SU-DHL-6 (cell line): Measurements from ENCODE around the gene BEX4.

Experiments used
- H2AFZ ChIP-seq: fragments of 200-600 bp; sonication (generic); 2 replicates; pipeline ENCODE4 v1.6.1; 2014; ENCODE audit warnings: low read depth, mild to moderate bottlenecking, moderate library complexity, mixed read lengths, antibody characterized with exemption, low read length; ENCODE audit not compliant: severe bottlenecking
- H3F3A ChIP-seq: fragments of 200-600 bp; shearing (Covaris generic); 2 replicates; pipeline ENCODE4 v1.6.0; 2016; ENCODE audit warnings: antibody characterized with exemption, mild to moderate bottlenecking; ENCODE audit not compliant: insufficient read depth
- H3K27ac ChIP-seq: fragments of 200-600 bp; sonication (generic); 2 replicates; pipeline ENCODE4 v1.5.1; 2016; ENCODE audit warnings: low read depth, mild to moderate bottlenecking, low read length, moderate library complexity, mixed read lengths
- H3K27me3 ChIP-seq: fragments of 200-600 bp; sonication (generic), shearing (Covaris generic); 2 replicates; pipeline ENCODE4 v1.6.0; 2014; ENCODE audit warnings: mild to moderate bottlenecking, low read length
- H3K36me3 ChIP-seq: fragments of 200-600 bp; sonication (generic); 2 replicates; pipeline ENCODE4 v1.6.1; 2014; ENCODE audit warnings: mild to moderate bottlenecking, low read length, mixed read lengths
- H3K4me2 ChIP-seq: fragments of 300-600, 200-600 bp; shearing (Covaris generic), sonication (generic); 2 replicates; pipeline ENCODE4 v1.6.0; 2014; ENCODE audit warnings: low read length, low read depth, mild to moderate bottlenecking; ENCODE audit not compliant: poor library complexity, severe bottlenecking
- H3K4me3 ChIP-seq: fragments of 200-600 bp; sonication (generic); 2 replicates; pipeline ENCODE4 v1.5.1; 2014; ENCODE audit warnings: antibody characterized with exemption, low read length, mild to moderate bottlenecking, mixed read lengths; ENCODE audit not compliant: insufficient read depth, poor library complexity, severe bottlenecking
- H3K79me2 ChIP-seq: fragments of 200-600 bp; sonication (generic); 2 replicates; pipeline ENCODE4 v1.6.1; 2014; ENCODE audit warnings: mild to moderate bottlenecking, low read length, moderate library complexity; ENCODE audit not compliant: insufficient read depth
- H3K9ac ChIP-seq: fragments of 200-600 bp; sonication (generic); 2 replicates; pipeline ENCODE4 v1.7.0; 2014; ENCODE audit warnings: mild to moderate bottlenecking, low read length
- H3K9me2 ChIP-seq: fragments of 200-600 bp; sonication (generic); replicated peaks from 2 replicates; pipeline ENCODE4 v1.6.1; 2014; ENCODE audit warnings: low read length; ENCODE audit not compliant: insufficient read depth
- H3K9me3 ChIP-seq: fragments of 200-600 bp; sonication (generic); 2 replicates; pipeline ENCODE4 v1.6.1; 2014; ENCODE audit warnings: low read length, mixed read lengths; ENCODE audit not compliant: insufficient read depth
- H4K20me1 ChIP-seq: fragments of 200-600 bp; sonication (generic); 2 replicates; pipeline ENCODE4 v1.6.1; 2014; ENCODE audit warnings: low read depth, mild to moderate bottlenecking, antibody characterized with exemption, low read length, moderate library complexity, mixed read lengths
- CTCF ChIP-seq: fragments of 200-600 bp; sonication (generic); IDR thresholded peaks from one replicate; pipeline ENCODE4 v1.5.1; 2017; ENCODE audit warnings: antibody characterized with exemption, mild to moderate bottlenecking, low read length, moderate library complexity; ENCODE audit not compliant: insufficient read depth, poor library complexity, severe bottlenecking
- EZH2phosphoT487 ChIP-seq: fragments of 200-600 bp; sonication (generic), shearing (Covaris generic); conservative IDR thresholded peaks from 2 replicates; pipeline ENCODE4 v1.6.1; 2018; ENCODE audit warnings: mild to moderate bottlenecking, antibody characterized with exemption, low read length, moderate library complexity, mixed read lengths

The BEX4 gene

GRCh38 chrX:103175944-103176753, 38.8 kb upstream of the BEX4 start:
- H3K27me3 ChIP-seq: no peaks in the 10 kb centered on the region
- H3K9me3 ChIP-seq: no peaks in the 10 kb centered on the region
- H3K9me2 ChIP-seq: no peaks in the 10 kb centered on the region
- no peaks in the 10 kb centered on the region for H3K79me2 ChIP-seq
- H3F3A ChIP-seq: no peaks in the 10 kb centered on the region
- H4K20me1 ChIP-seq: no peaks in the 10 kb centered on the region
- TF ChIP-seq CTCF: peak; percentile 49
- TF ChIP-seq EZH2phosphoT487: no peak
- no peak overlapping the region for H3K27ac ChIP-seq
- H2AFZ ChIP-seq: no peak overlapping the region
- H3K9ac ChIP-seq: no peak overlapping the region
- H3K4me3 ChIP-seq: no peak overlapping the region
- H3K36me3 ChIP-seq: no peaks in the 10 kb centered on the region
- H3K4me2 ChIP-seq: no peak overlapping the region

- H3K9me3 ChIP-seq: no peaks in the 10 kb centered on the region
- no peak overlapping the region for H3K9ac ChIP-seq
- no peaks in the 10 kb centered on the region for H3K36me3 ChIP-seq
- no peaks in the 10 kb centered on the region for H3F3A ChIP-seq
- H3K4me3 ChIP-seq: no peak overlapping the region
- TF ChIP-seq CTCF (no peak), EZH2phosphoT487 (no peak)
- no peaks in the 10 kb centered on the region for H4K20me1 ChIP-seq
- H3K9me2 ChIP-seq: no peaks in the 10 kb centered on the region
- H3K79me2 ChIP-seq: no peaks in the 10 kb centered on the region
- no peak overlapping the region for H3K27ac ChIP-seq
- no peaks in the 10 kb centered on the region for H3K27me3 ChIP-seq
- no peak overlapping the region for H2AFZ ChIP-seq
- no peak overlapping the region for H3K4me2 ChIP-seq
Measured at GRCh38 chrX:103177556-103177955, 37.4 kb upstream of the BEX4 start.

GRCh38 chrX:103183912-103184311, 31.0 kb upstream of the BEX4 start:
- TF ChIP-seq CTCF: no peak
- no peak for TF ChIP-seq EZH2phosphoT487
- Histone ChIP-seq H3K27ac (no peak overlapping the region), H3K36me3 (no peaks in the 10 kb centered on the region), H4K20me1 (no peaks in the 10 kb centered on the region), H3K4me3 (no peak overlapping the region), H3K4me2 (no peak overlapping the region), H3F3A (no peaks in the 10 kb centered on the region), H2AFZ (no peak overlapping the region), H3K79me2 (no peaks in the 10 kb centered on the region), H3K9ac (no peak overlapping the region), H3K9me2 (no peaks in the 10 kb centered on the region), H3K27me3 (no peaks in the 10 kb centered on the region), H3K9me3 (no peaks in the 10 kb centered on the region)
